OCI-LY7 (cell line): Measurements from ENCODE around the gene KRTAP10-5. TPM values are rescaled to one million over a fixed set of nuclear protein-coding genes. Genes with fewer than 3 reads are reported as not detected.

Experiments used
- BruUV-seq: library from RNA; stranded (reverse); fragments of 400-500 nt; replicated peaks from 2 replicates; lab custom pipeline; 2021; lab: Mats Ljungman, UMichigan
- CTCF ChIA-PET: fragments of 300-600 bp; sonication (Branson Sonifier 250); formaldehyde crosslinking; loops from one replicate; lab custom pipeline; 2022; ENCODE audit warnings: antibody characterized with exemption; ENCODE audit not compliant: unreplicated experiment; lab: Charles Lee
- POLR2A ChIA-PET: fragments of 300-600 bp; sonication (Branson Sonifier 250); formaldehyde crosslinking; loops from one replicate; lab custom pipeline; 2022; ENCODE audit warnings: antibody characterized with exemption; lab: Charles Lee
- DNase-seq: peaks from one replicate; pipeline ENCODE4 v3.0.0-alpha.2; 2015; ENCODE audit warnings: low spot score
- H2AFZ ChIP-seq: fragments of 200-600 bp; sonication (generic), shearing (Covaris generic); 2 replicates; pipeline ENCODE4 v1.6.1; 2014; ENCODE audit warnings: mild to moderate bottlenecking, antibody characterized with exemption, low read length, moderate library complexity
- H3K27ac ChIP-seq: fragments of 200-600 bp; sonication (generic); 2 replicates; pipeline ENCODE4 v1.5.1; 2014; ENCODE audit warnings: mixed run types, low read depth, mild to moderate bottlenecking, moderate library complexity, low read length, inconsistent platforms; ENCODE audit not compliant: poor library complexity, severe bottlenecking
- H3K36me3 ChIP-seq: fragments of 200-600 bp; sonication (generic); 2 replicates; pipeline ENCODE4 v1.6.1; 2014; ENCODE audit warnings: mild to moderate bottlenecking, antibody characterized with exemption, low read length, moderate library complexity, mixed read lengths; ENCODE audit not compliant: insufficient read depth
- H3K4me1 ChIP-seq: fragments of 200-600 bp; sonication (generic); 2 replicates; pipeline ENCODE4 v1.5.1; 2014; ENCODE audit warnings: mild to moderate bottlenecking, low read length; ENCODE audit not compliant: insufficient read depth, poor library complexity, severe bottlenecking
- H3K4me2 ChIP-seq: fragments of 200-600 bp; sonication (generic); 2 replicates; pipeline ENCODE4 v1.6.1; 2014; ENCODE audit warnings: mild to moderate bottlenecking, low read length
- H3K4me3 ChIP-seq: fragments of 200-600 bp; sonication (generic); 2 replicates; pipeline ENCODE4 v1.5.1; 2014; ENCODE audit warnings: mild to moderate bottlenecking, low read depth, low read length; ENCODE audit not compliant: poor library complexity, severe bottlenecking
- H3K79me2 ChIP-seq: fragments of 200-600 bp; sonication (generic); 2 replicates; pipeline ENCODE4 v1.6.1; 2016; ENCODE audit warnings: low read depth, mild to moderate bottlenecking, low read length, moderate library complexity, mixed read lengths; ENCODE audit not compliant: insufficient read depth
- H3K9me2 ChIP-seq: fragments of 200-600 bp; sonication (generic); 2 replicates; pipeline ENCODE4 v1.6.1; 2016; ENCODE audit warnings: mild to moderate bottlenecking, low read length, mixed read lengths; ENCODE audit not compliant: insufficient read depth
- H3K9me3 ChIP-seq: fragments of 200-600 bp; sonication (generic); 2 replicates; pipeline ENCODE4 v1.6.1; 2014; ENCODE audit warnings: mild to moderate bottlenecking, mixed run types, low read length, mixed read lengths
- H4K20me1 ChIP-seq: fragments of 200-600 bp; sonication (generic); 2 replicates; pipeline ENCODE4 v1.6.1; 2014; ENCODE audit warnings: mild to moderate bottlenecking, antibody characterized with exemption, low read length, moderate library complexity, mixed read lengths; ENCODE audit not compliant: insufficient read depth
- EZH2phosphoT487 ChIP-seq: fragments of 200-600 bp; sonication (generic); IDR thresholded peaks from 2 replicates; pipeline ENCODE4 v1.6.1; 2018; ENCODE audit warnings: low read depth, borderline replicate concordance, mild to moderate bottlenecking, mixed run types, antibody characterized with exemption, low read length, moderate library complexity, mixed read lengths
- intact Hi-C: fragments of 100-400 bp; cut with micrococcal nuclease; formaldehyde crosslinking; loops from one replicate; pipeline ENCODE4 v1.10.0; 2022; ENCODE audit not compliant: unreplicated experiment
- total RNA-seq, 2 experiments: library from RNA; depleted of rRNA in 1 of 2; stranded (reverse); fragments of >200 nt in 1 of 2; shearing (Covaris generic) in 1 of 2; gene quantifications; 2 replicates each; pipeline ENCODE4 v1.2.3, GENCODE V29; 2014 to 2022
- TF ChIP-seq, protein P1 (sequence below): fragments of 200-600 bp; sonication (generic); conservative IDR thresholded peaks from 2 replicates; pipeline ENCODE4 v1.5.1; 2014; ENCODE audit warnings: mild to moderate bottlenecking, antibody characterized with exemption, low read length, moderate library complexity, mixed read lengths

KRTAP10-5 gene
- total RNA-seq, 2 experiments from 2014 or later, result not detected

DNA sequence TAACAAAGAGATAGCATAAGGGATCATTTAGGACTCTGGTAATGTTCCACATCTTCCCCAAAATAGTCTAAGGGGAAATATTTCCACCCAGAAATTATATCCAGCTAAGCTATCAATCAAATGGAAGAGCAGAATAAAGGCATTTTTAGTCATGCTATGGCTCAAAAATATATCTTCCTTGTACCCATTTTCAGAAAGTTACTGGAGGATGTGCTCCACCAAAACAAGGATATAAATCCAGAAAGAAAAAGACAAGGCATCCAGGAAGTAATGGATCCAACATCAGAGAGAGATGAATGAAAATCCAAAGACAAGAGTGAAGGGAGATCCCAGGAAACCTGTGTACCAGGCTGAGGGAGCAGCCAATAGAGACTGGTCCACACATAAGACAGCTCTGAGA lies 28.8 kb upstream of the KRTAP10-5 start:
- H3K9me3 ChIP-seq, result 0 out of 2 replicates have a peak, but pooled peaks cover 9% of the 10 kb centered on the region
- no peak for DNase-seq
- no TSS peak for BruUV-seq
- no peak overlapping the region for H3K4me3 ChIP-seq
- no peaks in the 10 kb centered on the region for H3K4me1 ChIP-seq
- no peak overlapping the region for H3K4me2 ChIP-seq
- H3K36me3 ChIP-seq, result no peaks in the 10 kb centered on the region
- H3K9me2 ChIP-seq, result no peaks in the 10 kb centered on the region
- TF ChIP-seq EZH2phosphoT487, result no peak
- TF ChIP-seq, protein P1, sequence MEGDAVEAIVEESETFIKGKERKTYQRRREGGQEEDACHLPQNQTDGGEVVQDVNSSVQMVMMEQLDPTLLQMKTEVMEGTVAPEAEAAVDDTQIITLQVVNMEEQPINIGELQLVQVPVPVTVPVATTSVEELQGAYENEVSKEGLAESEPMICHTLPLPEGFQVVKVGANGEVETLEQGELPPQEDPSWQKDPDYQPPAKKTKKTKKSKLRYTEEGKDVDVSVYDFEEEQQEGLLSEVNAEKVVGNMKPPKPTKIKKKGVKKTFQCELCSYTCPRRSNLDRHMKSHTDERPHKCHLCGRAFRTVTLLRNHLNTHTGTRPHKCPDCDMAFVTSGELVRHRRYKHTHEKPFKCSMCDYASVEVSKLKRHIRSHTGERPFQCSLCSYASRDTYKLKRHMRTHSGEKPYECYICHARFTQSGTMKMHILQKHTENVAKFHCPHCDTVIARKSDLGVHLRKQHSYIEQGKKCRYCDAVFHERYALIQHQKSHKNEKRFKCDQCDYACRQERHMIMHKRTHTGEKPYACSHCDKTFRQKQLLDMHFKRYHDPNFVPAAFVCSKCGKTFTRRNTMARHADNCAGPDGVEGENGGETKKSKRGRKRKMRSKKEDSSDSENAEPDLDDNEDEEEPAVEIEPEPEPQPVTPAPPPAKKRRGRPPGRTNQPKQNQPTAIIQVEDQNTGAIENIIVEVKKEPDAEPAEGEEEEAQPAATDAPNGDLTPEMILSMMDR, result no peak
- ChIA-PET CTCF (no interaction called here), POLR2A (no interaction called here)
- no peak overlapping the region for H3K27ac ChIP-seq
- intact Hi-C loops, result no loop called here
- no peaks in the 10 kb centered on the region for H3K79me2 ChIP-seq
- no peak overlapping the region for H2AFZ ChIP-seq
- no peaks in the 10 kb centered on the region for H4K20me1 ChIP-seq

DNA sequence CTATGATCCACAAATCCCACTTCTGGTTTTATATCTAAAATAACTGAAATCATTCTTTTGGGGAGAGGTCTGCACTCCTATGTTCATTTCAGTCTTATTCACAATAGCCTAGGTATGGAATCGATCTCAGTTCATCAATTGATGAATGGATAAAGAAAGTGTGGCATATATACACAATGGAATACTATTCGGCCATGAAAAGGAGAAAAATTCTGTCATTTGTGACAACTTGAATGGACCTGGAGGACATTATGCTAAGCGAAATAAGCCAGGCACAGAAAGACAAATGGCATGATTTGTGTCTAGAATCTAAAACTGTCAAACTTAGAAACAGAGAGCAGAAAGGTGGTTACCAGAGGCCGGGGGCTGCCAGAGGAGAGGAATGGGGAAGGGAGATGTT lies 26.1 kb upstream of the KRTAP10-5 start:
- intact Hi-C loops, result no loop called here
- ChIA-PET POLR2A (no interaction called here), CTCF (no interaction called here)
- 0 out of 2 replicates have a peak, but pooled peaks cover 9% of the 10 kb centered on the region for H3K9me3 ChIP-seq
- no peaks in the 10 kb centered on the region for H3K36me3 ChIP-seq
- no peaks in the 10 kb centered on the region for H3K79me2 ChIP-seq
- no peak overlapping the region for H2AFZ ChIP-seq
- H3K9me2 ChIP-seq, result no peaks in the 10 kb centered on the region
- no peak for DNase-seq
- no peaks in the 10 kb centered on the region for H4K20me1 ChIP-seq
- H3K27ac ChIP-seq, result no peak overlapping the region
- TF ChIP-seq, protein P1, result no peak
- no peak for TF ChIP-seq EZH2phosphoT487
- BruUV-seq, result no TSS peak
- no peak overlapping the region for H3K4me3 ChIP-seq
- H3K4me1 ChIP-seq, result no peaks in the 10 kb centered on the region
- H3K4me2 ChIP-seq, result no peak overlapping the region

DNA sequence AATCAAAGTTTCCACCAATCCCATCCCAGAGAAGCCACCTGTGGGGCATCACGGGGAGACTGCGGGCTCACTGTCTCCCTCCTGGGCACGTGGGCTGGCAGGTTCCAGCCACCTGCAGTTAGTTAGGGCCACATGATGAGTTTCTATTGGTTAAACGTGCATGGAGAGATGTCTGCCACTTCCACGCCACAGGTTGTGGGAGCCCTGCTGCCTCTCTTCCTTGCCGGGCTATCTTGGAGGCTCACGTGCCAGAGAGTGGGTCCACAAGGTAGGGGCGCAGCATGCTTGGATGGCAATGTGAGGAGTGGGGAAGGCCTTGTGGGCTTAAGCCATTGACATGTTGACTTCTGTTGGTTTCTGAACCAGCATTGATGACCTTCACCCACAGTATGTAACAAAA lies 23.5 kb upstream of the KRTAP10-5 start:
- no peaks in the 10 kb centered on the region for H3K36me3 ChIP-seq
- intact Hi-C loops, result no loop called here
- ChIA-PET POLR2A (no interaction called here), CTCF (no interaction called here)
- no peaks in the 10 kb centered on the region for H3K9me3 ChIP-seq
- no peak overlapping the region for H3K27ac ChIP-seq
- no peaks in the 10 kb centered on the region for H3K79me2 ChIP-seq
- TF ChIP-seq EZH2phosphoT487, result no peak
- TF ChIP-seq, protein P1, result no peak
- H4K20me1 ChIP-seq, result no peaks in the 10 kb centered on the region
- H2AFZ ChIP-seq, result no peak overlapping the region
- no TSS peak for BruUV-seq
- no peak overlapping the region for H3K4me2 ChIP-seq
- no peak for DNase-seq
- no peaks in the 10 kb centered on the region for H3K4me1 ChIP-seq
- H3K4me3 ChIP-seq, result no peak overlapping the region
- H3K9me2 ChIP-seq, result no peaks in the 10 kb centered on the region
